GM12892 (cell line): ENCODE measurements around the gene POLN.

Source experiments
- DNase-seq: peaks from one replicate; pipeline ENCODE4 v3.0.0; 2011; ENCODE audit not compliant: insufficient read length
- FAIRE-seq: peaks from 2 replicates; lab custom pipeline; 2011; peaks lifted over from hg19 to GRCh38; lab: Jason Lieb, UNC
- POLR2A ChIP-seq: IDR thresholded peaks from 2 replicates; pipeline ENCODE4 v1.6.1; 2011; ENCODE audit warnings: low read depth, low read length, control low read depth
- POLR2AphosphoS5 ChIP-seq: IDR thresholded peaks from 2 replicates; pipeline ENCODE4 v1.6.1; 2011; ENCODE audit warnings: low read depth, low read length, control low read depth
- TAF1 ChIP-seq: IDR thresholded peaks from 2 replicates; pipeline ENCODE4 v1.6.1; 2011; ENCODE audit warnings: low read depth, mild to moderate bottlenecking, control low read depth, low read length, borderline replicate concordance

The POLN gene

DNA sequence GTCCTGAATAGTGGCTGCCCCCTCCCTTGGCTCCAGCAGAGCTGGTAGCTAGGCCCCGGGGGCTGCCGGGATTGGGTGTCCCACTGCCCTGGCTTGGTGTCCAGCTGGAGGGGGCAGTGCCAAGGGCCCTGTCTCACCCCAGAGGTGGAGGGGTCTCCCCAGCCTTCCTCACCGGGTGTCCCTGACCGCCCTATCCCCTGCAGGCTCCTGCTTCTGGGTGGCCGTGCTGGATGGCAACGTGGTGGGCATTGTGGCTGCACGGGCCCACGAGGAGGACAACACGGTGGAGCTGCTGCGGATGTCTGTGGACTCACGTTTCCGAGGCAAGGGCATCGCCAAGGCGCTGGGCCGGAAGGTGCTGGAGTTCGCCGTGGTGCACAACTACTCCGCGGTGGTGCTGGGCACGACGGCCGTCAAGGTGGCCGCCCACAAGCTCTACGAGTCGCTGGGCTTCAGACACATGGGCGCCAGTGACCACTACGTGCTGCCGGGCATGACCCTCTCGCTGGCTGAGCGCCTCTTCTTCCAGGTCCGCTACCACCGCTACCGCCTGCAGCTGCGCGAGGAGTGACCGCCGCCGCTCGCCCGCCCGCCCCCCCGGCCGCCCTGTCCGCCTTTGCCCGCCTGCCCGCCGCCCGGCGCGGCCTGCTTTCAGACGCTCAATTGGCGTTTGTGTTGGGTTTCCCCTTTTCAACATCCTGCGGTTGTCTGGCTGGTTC lies 178.2 kb downstream of the POLN start:
- DNase-seq = no peak
- TF ChIP-seq POLR2A = no peak
- TF ChIP-seq TAF1 = no peak
- no peak for TF ChIP-seq POLR2AphosphoS5
- no peak for FAIRE-seq

DNA sequence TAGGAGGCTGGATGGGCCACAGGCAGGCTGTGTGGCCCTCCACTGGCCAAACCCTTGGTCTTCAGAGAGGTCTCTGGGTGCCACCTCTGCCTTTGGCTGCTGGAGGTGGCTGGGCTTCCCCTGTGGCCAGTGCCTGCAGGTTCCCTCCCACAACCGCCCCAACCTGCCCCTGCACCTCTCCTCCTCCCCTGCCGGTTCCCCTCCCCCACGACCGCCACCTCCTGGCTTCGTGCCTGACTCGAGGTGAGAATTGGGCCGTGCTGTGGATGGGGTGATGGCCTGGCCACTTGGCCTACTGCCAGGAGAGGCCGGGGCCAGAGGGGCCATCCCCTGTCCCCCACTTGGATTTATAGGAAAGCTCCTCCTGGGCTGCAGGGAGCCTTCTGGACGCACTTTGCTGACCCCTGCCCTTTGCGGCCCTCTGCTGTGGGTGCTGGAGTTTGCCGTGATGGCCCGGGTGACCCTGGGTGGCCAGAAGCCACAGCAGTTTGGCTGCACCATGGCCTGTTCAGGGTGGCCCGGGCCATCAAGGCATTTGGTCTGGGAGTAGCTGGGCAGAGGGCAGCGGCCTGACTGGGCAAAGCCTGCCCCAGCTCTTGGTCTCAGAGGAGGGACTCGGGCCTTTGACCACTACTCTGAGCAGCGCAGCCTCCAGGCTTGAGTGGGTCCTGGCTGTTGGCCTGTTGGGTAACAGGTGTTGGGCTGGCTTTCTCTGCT lies 179.0 kb downstream of the POLN start:
- no peak for FAIRE-seq
- DNase-seq = no peak
- TF ChIP-seq POLR2AphosphoS5 (no peak), TAF1 (no peak), POLR2A (no peak)

DNA sequence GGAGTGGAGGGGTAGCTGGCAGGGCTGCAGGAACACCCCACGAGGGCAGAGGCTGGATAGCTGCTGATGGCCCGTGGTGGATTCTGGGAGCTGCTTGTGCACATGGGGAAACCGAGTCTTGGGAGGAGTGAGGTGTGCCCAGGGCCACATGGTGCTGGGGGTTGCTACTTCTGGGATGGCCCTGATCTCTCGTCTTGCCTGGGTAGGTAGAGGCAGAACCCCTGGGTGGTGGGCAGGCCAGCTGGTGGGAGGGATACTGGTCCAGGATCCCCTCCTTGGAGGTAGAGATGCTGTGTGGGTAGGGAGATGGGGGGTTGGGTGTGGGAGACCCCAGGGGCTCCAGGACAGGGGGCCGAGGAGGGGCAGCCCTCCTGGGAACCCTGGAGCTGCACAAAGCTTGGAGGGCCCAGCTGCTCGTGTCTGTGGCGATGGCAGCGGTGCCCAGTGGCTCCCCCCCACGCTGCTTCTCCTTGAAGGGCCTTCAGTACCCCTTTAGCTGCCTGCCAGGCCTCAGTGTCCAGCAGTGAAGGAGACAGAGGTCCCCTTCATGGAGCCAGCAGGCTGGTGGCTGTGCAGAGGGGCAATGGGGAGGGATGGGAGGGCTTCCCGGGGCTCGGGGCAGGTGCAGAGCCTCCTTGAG lies 179.6 kb downstream of the POLN start:
- no peak for DNase-seq
- TF ChIP-seq POLR2A = no peak
- TF ChIP-seq POLR2AphosphoS5 = no peak
- no peak for TF ChIP-seq TAF1
- FAIRE-seq = no peak

DNA sequence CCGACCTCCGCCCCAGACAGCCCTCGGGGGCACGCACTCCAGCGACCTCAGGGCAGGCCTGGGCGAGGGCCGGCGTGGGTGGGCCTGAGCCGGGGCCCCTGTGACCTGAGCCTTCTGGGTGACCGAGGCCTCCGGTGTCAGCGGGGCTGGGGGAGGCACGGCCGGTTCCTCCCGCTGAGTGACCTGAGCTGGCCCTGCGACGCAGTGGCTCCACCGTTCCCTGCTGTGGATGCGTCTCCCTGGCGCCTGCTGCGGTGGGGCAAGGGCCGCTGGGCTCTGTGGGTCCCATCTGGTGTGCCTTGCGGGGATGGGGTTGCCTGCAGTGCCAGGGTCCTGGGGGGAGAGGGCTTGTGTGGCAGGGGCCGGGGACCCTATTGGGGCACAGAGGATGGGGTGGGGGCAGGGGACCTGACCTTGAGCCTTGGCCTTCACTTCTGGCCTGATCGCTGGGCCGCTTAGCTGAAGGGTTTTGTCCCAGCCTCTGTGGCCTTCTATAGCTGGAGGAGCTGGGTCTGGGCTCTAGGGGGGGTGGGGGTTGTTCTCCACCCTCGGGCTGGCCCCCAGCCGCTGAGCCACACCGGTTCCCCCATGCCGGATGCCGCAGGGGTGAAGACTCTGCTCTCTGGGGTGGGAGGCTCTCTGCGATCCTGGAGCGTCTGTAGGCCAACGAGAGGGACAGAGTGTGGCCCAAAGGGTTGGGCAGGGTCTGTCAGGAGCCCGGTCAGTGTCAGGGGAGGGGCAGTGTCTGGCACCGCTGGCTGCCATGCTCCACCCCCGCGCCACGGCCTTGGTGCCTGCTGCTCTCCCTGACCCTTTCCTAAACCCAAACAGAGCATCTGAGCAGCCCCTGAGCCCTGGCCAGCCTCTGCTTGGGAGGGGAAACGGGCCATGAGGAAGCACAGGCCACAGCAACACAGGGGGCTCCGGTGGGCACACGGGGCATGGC lies 180.5 kb downstream of the POLN start:
- no peak for FAIRE-seq
- no peak for DNase-seq
- TF ChIP-seq TAF1 = no peak

DNA sequence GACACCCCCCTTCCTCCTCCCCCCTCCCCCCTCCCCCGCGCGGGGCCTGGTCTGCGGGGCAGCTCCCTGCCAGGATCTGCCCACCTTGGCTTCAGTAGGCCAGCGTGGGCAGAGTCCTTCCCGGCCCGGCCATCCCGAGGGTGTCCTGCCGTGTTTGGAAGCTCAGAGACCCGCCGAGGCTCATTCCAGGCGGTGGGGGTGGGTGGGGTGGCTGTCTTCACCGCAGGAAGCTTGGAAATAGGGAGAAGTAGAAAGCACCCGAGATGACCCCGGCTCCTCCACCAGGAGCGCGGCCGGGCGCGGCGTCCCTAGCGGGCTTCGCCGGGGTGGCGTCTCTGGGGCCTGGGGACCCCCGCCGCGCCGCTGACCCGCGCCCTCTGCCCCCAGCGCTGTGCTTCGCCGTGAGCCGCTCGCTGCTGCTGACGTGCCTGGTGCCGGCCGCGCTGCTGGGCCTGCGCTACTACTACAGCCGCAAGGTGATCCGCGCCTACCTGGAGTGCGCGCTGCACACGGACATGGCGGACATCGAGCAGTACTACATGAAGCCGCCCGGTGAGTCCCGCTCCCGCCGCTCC lies 181.2 kb downstream of the POLN start:
- TF ChIP-seq POLR2AphosphoS5 (no peak), TAF1 (no peak), POLR2A (no peak)
- FAIRE-seq (no peak), DNase-seq (no peak)

DNA sequence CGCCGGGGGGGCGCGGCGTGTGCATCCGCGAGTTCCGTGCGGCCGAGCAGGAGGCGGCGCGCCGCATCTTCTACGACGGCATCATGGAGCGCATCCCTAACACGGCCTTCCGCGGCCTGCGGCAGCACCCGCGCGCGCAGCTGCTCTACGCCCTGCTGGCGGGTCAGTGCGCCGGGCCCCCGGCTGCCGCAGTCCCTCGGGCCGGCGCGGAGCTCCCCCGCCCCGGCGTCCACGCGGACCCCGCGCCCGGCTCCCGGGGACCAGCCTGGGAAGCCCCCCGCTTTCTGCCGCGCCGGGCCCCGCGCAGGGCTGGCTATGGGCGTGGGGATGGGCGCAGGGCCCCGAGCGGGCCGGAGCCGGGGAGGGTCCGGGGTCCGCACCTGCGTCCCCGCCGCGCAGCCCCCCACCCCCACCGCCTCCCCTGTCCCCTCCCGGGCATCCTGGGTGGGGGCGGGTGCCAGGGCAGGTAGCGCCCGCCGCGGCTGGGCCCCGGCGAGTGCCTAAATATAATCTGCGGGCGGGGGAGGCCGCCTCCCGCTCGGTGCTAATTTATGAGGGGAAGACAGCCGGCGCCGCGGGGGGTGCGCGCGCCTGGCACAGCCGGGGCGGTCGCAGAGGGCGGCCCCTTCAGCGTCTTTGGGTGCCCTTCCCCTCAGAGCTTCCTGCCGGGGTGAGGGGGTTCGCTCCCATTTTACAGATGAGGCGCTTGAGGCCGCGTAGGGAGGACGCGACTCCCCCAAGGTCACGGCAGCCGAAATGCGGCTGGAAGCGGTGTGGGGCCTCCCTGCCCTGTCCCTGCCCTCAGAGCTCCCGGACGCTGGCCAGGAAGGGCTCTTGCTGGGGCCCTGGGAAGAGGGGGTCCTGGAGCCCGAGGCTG lies 182.0 kb downstream of the POLN start:
- FAIRE-seq (no peak), DNase-seq (no peak)
- TF ChIP-seq POLR2A (no peak), POLR2AphosphoS5 (no peak), TAF1 (no peak)

DNA sequence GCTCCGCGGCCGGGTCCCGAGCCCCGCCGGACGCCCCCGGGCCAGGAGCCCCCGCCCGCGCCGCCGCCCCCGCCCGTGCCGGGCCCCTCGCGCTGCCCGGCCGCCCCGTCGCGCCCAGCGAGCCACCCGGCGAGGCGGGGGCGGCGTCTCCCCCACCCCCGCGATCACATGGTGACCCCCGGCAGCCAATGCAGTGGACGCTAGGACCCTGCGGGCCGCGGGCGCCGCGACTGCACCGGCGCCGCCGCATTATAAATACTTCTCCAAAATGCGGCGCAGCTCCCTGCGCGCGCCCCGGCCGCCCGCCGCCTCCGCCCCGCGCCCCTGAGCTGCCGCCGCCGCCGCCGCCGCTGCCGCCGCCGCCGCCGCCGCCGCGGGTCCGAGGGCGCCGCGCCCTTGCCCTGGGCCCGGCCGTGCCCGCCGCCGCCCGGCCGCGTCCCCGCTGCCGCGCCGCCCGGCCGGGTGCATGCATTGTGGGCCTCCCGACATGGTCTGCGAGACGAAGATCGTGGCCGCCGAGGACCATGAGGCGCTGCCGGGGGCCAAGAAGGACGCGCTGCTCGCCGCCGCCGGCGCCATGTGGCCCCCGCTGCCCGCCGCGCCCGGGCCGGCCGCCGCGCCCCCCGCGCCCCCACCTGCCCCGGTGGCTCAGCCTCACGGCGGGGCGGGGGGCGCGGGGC lies 182.7 kb downstream of the POLN start, which contains the start of gene NAT8L:
Gene NAT8L, plus strand, starts transcription at position 282 of the 680 bp plus-strand sequence. Its CDS starts 185 bp downstream, at position 467.
- TF ChIP-seq POLR2AphosphoS5 = no peak
- TF ChIP-seq TAF1 = no peak
- TF ChIP-seq POLR2A = no peak
- FAIRE-seq (no peak), DNase-seq (no peak)

DNA sequence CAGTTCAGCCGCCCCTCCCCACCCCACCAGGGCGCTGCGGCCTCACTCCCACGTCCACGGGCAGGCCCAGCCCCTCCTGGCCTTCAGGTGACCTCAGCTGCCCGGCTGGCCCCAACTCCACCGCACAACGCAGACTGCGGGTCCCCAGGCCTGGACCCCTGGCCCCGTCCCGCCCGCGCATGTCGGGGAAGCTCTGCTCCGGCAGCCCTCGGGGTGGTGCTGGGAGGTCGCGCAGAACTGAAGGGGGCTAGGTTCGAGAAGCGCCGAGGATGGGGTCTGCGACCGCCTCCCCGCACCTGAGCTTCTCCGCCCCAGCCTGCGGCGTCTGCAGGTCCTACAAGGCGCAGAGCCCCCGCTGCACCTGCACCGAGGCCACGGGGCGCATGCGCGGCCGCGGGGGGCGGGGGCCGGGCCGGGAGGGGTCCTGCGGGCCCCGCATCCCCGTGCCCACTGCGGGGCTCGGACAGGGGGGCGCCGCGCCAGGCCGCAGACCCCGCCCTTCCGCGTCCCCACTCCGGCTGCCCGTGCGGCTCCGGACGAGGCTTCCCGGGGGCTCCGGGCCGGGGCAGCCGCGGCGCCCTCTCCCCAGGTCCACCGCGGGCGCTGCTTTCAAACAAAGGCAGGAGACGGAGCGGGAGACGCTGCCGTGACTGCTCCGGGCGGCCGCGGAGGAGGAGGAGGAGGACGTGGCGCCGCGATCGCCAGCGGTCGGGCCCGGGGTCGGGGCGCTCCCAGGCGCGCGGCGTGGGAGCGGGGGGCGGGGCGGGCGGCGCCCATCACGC lies 183.5 kb downstream of the POLN start:
- no peak for DNase-seq

More for the DNA sequence above, 183.5 kb downstream of the POLN start:
- TF ChIP-seq POLR2AphosphoS5 (no peak), TAF1 (no peak), POLR2A (no peak)
- no peak for FAIRE-seq
